Medulla oblongata (tissue), 1 donor: ENCODE data around the gene GPAT2.
"Not testable (repeated sequence)": the region's sequence is repeated elsewhere in the genome, so short reads cannot be mapped to it uniquely, and the experiment has no call there.

Experiments
- DNase-seq: peaks from one replicate; pipeline ENCODE4 v3.0.0-alpha.2; 2015; ENCODE audit errors: extremely low spot score

GPAT2 gene, protein sequence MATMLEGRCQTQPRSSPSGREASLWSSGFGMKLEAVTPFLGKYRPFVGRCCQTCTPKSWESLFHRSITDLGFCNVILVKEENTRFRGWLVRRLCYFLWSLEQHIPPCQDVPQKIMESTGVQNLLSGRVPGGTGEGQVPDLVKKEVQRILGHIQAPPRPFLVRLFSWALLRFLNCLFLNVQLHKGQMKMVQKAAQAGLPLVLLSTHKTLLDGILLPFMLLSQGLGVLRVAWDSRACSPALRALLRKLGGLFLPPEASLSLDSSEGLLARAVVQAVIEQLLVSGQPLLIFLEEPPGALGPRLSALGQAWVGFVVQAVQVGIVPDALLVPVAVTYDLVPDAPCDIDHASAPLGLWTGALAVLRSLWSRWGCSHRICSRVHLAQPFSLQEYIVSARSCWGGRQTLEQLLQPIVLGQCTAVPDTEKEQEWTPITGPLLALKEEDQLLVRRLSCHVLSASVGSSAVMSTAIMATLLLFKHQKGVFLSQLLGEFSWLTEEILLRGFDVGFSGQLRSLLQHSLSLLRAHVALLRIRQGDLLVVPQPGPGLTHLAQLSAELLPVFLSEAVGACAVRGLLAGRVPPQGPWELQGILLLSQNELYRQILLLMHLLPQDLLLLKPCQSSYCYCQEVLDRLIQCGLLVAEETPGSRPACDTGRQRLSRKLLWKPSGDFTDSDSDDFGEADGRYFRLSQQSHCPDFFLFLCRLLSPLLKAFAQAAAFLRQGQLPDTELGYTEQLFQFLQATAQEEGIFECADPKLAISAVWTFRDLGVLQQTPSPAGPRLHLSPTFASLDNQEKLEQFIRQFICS

GRCh38 chr2:96034792-96035191 lies at the start of gene GPAT2:
Gene GPAT2 (minus strand): TSS chr2:96034916. CDS start chr2:96032359, 2,557 bp downstream.
- DNase-seq, result not testable (repeated sequence)

- DNase-seq, result no peak
Observed at GRCh38 chr2:96083989-96084857, 49.5 kb upstream of the GPAT2 start.

GRCh38 chr2:96083064-96083939 lies 48.6 kb upstream of the GPAT2 start:
- no peak for DNase-seq

DNA sequence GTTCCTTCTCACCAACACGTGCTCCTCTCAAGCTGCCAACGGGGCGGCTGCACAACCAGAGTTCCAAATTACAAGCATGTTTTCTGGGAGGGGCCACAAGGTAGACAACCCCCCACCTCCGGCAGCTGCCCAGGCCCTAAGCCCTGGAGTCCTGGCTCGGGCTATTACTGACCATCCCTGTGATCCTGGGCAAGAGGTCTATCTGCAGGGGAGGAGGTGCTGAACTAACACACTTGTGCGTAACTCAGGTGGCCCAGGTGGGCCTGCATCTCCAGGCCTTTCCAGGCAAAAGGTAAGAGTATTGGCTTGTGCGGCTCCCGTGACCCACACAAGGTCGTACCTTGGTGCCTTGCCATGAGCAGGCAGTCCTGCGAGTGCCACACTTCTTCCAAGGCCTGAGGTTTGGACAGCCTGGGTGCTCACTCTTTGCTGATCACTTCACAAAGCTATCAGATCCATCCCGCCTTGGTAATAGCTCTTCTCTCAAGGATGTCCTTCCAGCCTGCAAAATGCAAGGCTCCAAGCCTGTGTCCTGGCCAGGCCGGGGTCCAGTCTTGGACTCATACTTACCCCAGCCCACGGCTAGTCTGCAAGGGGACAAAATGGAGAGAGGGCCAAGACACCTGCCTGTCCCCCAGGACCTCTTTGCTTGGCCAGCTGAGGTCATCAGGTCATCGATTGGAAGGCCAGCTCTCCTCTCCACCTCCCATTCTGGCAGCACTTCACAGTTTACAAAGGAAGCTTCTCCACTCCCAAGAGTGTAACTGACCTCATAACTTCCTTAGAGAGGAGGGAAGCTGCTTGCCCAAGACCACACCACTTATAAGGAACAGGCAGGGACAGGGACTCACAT lies 47.7 kb upstream of the GPAT2 start:
- no peak for DNase-seq

- DNase-seq, result no peak
Observed at GRCh38 chr2:96081042-96081441, 46.3 kb upstream of the GPAT2 start.

GRCh38 chr2:96075199-96075771 lies 40.6 kb upstream of the GPAT2 start:
- DNase-seq, result no peak

DNA sequence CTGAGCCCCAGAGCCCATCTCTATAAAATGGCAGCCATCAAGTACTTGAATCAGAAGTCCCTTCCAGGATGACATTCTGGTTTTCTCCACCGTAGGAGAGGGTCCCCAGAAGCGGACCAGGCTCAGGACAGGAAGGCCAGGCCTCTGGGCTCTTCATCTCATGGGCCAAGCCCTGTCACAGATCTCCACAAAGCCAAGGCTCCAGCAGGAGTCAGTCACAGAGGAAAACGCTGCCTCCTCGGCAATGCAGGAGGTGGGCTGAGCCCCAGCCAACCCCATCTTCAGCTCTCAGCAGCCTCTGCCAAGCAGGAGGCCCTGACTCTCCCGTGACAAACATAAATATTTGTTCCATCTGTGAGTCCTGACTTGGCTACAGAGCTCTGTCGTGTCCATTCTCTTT lies 39.4 kb upstream of the GPAT2 start:
- no peak for DNase-seq

DNA sequence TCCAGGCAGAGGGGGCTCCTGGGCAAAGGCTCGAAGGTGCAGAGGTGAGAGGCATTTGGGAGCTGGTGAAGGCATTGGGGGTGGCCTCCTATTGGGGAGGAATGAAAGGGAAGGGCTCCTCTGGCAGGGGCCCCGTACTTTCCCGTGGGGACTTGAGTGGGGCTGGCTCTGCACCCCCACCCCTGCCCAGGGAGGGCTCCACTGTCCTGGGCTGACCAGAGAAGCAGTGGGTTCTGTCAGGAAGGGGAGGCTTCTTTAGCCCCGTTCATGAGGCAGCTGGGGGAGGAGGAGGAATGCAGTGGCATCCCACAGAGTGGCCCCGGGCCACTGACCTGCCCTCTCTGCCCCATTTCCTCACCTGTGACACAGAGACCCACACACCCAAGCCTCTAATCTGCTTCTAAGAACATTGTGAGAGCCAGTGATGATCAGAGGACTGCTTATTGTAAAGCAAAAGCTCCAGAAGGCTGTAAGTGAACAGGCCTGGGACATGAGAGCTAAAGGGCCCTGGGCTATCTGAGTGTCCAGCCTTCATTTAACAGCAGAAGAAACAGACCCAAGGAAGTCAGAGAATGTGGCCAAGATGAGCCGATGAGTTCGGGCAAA lies 38.6 kb upstream of the GPAT2 start:
- no peak for DNase-seq

DNA sequence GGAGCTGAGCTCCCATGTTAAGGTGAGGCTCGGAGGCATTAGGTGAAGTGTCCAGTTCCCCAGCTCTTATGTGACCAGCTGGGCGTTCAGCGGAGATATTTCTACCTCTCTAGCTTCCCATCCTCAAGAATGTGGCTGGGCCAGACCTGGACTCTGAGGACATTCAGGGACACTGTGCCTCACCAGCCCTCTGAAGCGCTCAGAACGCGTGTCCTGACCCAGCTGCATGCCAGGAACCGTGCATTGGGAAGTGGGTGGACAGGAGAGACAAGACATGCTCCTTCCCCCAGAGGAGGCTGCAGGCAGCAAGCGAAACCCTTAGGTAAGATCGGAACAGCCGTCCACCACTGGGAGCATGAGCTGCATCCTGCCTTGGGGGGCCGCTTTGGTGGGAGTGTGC lies 38.0 kb upstream of the GPAT2 start:
- DNase-seq, result no peak

- peak; percentile 53 for DNase-seq
Observed at GRCh38 chr2:96071977-96072491, 37.3 kb upstream of the GPAT2 start.

- DNase-seq, result not testable (repeated sequence)
Observed at GRCh38 chr2:96071087-96071976, 36.6 kb upstream of the GPAT2 start.

GRCh38 chr2:96070351-96070750 lies 35.6 kb upstream of the GPAT2 start:
- DNase-seq, result not testable (repeated sequence)

DNA sequence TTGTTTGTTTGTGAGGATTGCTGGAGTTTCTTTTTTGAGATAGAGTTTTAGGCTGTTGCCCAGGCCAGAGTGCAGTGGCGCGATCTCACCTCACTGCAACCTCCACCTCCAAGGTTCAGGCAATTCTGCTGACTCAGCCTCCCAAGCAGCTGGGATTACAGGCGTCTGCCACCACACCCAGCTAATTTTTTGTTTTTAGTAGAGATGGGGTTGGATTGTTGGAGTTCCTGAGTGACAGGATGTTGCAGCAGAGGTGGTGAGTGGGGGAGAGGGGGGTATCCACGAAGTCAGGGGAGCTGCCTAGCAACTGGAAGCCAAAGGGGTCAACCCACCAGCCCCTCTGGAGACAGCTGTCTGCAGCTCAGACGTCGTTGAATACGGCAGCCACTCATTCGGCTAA lies 35.2 kb upstream of the GPAT2 start:
- not testable (repeated sequence) for DNase-seq

DNA sequence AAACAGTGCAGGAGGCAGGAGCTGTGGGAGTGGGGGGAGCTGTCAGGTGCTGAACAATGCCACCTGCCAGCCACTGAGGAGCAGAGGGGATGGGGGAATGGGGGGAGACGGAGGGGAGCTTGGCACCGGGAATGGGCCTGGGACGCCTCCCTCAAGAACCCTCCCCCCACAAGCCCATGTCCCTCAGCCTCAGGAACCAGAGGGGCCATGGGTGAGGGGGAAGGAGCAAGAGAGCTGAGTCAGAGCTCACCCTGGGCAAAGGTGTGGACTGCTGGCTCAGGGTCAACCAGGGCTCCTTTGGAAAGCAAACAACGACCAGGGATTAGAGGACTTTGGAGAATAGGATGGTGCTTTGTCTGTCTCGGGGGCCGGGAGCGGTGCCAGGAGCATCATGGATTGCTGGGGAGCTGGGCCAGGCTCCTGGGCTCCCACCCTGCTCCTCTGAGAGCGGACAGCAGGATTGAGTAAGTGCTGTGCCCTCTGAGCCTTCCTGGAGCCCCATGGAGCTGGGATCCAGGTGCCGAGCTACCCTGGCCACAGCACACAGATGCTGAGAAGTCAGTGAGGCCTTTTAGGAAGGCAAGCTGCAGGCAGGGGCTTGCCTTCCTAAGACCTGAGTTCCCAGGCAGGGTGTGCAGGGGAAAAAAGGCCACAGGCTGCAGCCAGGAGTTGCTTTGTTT lies 33.3 kb upstream of the GPAT2 start:
- DNase-seq, result not testable (repeated sequence)

GRCh38 chr2:96067098-96067660 lies 32.5 kb upstream of the GPAT2 start:
- DNase-seq, result not testable (repeated sequence)

DNA sequence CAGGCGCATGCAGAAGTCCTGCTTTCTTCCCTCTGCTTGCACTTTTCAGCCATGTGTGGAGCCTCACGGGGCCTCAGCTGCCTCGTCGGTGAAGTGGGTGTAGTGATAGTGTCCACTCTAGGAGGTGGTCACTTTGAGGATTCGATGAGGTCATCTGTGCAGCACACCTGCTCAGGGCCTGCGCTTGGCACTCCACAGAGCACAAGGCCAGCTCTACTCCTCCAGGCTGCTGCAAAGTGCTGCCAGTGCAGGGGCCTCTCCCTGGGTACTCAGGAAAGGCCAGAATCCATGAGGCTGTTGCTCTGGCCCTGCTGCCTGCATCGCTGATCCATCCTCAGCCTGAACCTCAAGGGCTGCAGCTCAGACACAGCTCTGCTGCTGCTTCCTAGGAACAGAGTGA lies 31.8 kb upstream of the GPAT2 start:
- not testable (repeated sequence) for DNase-seq

DNA sequence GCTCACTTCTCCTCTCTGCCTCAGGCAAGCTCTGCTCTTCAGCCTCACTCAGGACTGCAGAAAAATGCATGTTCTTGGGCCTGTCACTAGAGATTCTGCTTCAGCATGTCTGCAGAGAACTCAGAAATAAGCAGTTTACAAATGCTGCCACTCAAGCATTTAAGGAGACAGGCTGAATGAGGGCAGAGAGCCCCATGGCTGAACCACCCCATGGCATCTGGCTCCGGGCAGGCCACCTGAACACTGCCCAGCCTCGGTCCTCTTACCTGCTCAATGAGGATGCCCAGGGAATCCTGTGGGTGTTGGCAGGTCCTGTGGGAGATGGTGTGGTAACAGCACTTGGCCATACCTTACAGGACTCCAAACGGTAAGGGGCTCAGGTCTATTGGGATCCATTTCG lies 31.2 kb upstream of the GPAT2 start:
- DNase-seq, result not testable (repeated sequence)
